ENCODE results near the gene HAGHL. TPM values are rescaled to one million over a fixed set of nuclear protein-coding genes. Genes with fewer than 3 reads are reported as not detected.

The HAGHL gene
- total and polyA plus RNA-seq, 4 donors: 0.25 to 1.1 (median 0.49) TPM

- Histone ChIP-seq H3K9me3 (ENCODE audit: control insufficient read depth in 4 of 4, low read length in 3 of 4) (no peaks in the 10 kb centered on the region), H3K27ac (ENCODE audit: low read depth in 1 of 2, low read length in 2 of 2) (no peak overlapping the region), H3K27me3 (ENCODE audit: control insufficient read depth in 4 of 4, insufficient read depth in 4 of 4, low read length in 3 of 4) (no peaks in the 10 kb centered on the region), H3K9ac (ENCODE audit: low read depth in 1 of 2, low read length in 2 of 2) (peak overlapping the region; percentile 74 to 88), H3K4me3 (ENCODE audit: low read depth in 1 of 3, low read length in 3 of 3) (peak overlapping the region; percentile 83 to 99 (median 93)), H3K4me1 (ENCODE audit: control insufficient read depth in 4 of 4, insufficient read depth in 4 of 4, low read length in 3 of 4) (peaks cover 12 to 17% (median 15%) of the 10 kb centered on the region in 4 donors), H3K36me3 (ENCODE audit: control insufficient read depth in 4 of 4, insufficient read depth in 3 of 4, low read depth in 1 of 4, low read length in 3 of 4) (peaks cover 3 to 27% (median 14%) of the 10 kb centered on the region in 4 donors)
- TF ChIP-seq SP1 (IDR thresholded peaks at IDR 0.05): no peak
- TF ChIP-seq HNF4A (conservative IDR thresholded peaks at IDR 0.05): peak; percentile 8 to 19
- peak; percentile 55 for DNase-seq (ENCODE audit: low spot score)
- 37% methylated on average over 38 of the region's 38 CpGs for WGBS
These were observed 12.9 kb downstream of the HAGHL start for GRCh38 chr16:739560-740458.

DNA sequence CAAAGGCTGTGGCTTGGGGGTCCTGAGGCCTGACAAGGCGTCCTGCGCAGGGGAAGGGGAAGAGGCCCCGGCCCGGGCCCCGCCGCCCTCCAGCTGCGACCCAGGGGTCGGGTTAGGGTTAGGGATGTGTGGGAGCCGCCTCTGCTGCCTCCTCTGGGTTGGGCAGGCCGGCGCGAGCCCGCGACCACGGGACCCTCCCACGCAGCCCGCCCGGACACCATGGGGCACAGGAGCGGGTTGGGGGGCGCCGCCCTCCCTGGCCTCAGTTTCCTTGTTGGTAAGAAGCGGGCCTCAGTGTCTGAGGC, 13.5 kb downstream of the HAGHL start:
- TF ChIP-seq ZBTB33 (IDR thresholded peaks at IDR 0.05): no peak
- no peak for TF ChIP-seq MAX (IDR thresholded peaks at IDR 0.05)
- no peak for TF ChIP-seq EGR1 (IDR thresholded peaks at IDR 0.05; ENCODE audit: low read depth in 2 of 2)
- no peak for TF ChIP-seq SP1 (IDR thresholded peaks at IDR 0.05)
- TF ChIP-seq, protein P1, sequence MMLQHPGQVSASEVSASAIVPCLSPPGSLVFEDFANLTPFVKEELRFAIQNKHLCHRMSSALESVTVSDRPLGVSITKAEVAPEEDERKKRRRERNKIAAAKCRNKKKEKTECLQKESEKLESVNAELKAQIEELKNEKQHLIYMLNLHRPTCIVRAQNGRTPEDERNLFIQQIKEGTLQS (IDR thresholded peaks at IDR 0.05): no peak
- TF ChIP-seq RXRA (IDR thresholded peaks at IDR 0.05): no peak
- TF ChIP-seq FOXA2 (IDR thresholded peaks at IDR 0.05): no peak
- no peak for TF ChIP-seq RAD21 (IDR thresholded peaks at IDR 0.05)
- TF ChIP-seq GABPA (IDR thresholded peaks at IDR 0.05 in 1 of 2, conservative IDR thresholded peaks at IDR 0.05 in 1 of 2): no peak
- TF ChIP-seq JUND (IDR thresholded peaks at IDR 0.05): no peak
- H3K27ac ChIP-seq (ENCODE audit: low read depth in 1 of 2, low read length in 2 of 2): peak overlapping the region; percentile 50 to 56
- H3K9me3 ChIP-seq (ENCODE audit: control insufficient read depth in 4 of 4, low read length in 3 of 4): no peaks in the 10 kb centered on the region
- peak overlapping the region; percentile 83 to 99 (median 93) for H3K4me3 ChIP-seq (ENCODE audit: low read depth in 1 of 3, low read length in 3 of 3)
- H3K9ac ChIP-seq (ENCODE audit: low read depth in 1 of 2, low read length in 2 of 2): peak overlapping the region; percentile 74 to 88
- H3K4me1 ChIP-seq (ENCODE audit: control insufficient read depth in 4 of 4, insufficient read depth in 4 of 4, low read length in 3 of 4): peaks cover 12 to 17% (median 15%) of the 10 kb centered on the region in 4 donors
- under 1% methylated on average over 22 of the region's 22 CpGs for WGBS
- no peaks in the 10 kb centered on the region for H3K27me3 ChIP-seq (ENCODE audit: control insufficient read depth in 4 of 4, insufficient read depth in 4 of 4, low read length in 3 of 4)
- H3K36me3 ChIP-seq (ENCODE audit: control insufficient read depth in 4 of 4, insufficient read depth in 3 of 4, low read depth in 1 of 4, low read length in 3 of 4): peaks cover 3 to 21% (median 12%) of the 10 kb centered on the region in 4 donors
- no peak for DNase-seq (ENCODE audit: low spot score)

DNA sequence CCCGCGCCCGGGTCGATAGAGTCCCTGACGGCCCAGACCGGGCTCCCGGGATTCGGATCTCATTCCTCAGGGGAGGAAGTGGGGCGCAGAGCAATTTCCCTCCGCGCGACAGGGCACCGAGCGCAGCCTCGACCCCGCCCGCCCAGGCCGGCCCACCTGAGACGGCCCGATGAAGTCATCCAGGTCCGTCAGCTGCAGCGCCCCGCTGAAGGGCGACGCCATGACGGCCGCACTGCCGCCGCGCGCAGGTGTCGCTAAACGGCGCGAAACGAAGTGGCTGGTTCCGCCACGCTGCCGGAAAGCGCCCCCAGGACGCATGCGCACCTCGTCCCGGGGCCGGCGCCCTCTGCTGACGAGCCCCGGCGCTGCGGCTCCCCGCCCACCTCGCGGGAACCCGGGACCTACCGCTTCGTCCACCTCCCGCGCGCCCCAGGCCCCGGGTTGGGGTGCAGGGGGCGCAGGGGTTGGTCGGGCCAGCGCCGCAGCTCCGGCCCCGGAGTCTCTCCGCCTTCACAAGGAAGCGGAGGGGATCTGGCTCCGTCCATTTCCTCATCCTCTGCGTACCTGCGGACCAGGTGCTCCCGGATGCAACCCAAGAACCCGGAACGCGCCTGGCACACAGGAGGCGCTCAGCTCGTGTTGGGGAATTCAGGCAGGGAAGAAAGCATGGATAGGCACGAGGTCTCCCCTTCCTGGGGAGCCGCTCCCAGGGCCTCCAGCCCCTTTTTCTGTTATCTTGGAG, 14.0 kb downstream of the HAGHL start, which contains the start of gene CIAO3:
TSS of gene CIAO3 (minus strand) at position 234 of the 742 bp plus-strand sequence. CDS start at position 222, 12 bp downstream.
- peaks cover 1 to 16% (median 9%) of the 10 kb centered on the region in 4 donors for H3K36me3 ChIP-seq (ENCODE audit: control insufficient read depth in 4 of 4, insufficient read depth in 3 of 4, low read depth in 1 of 4, low read length in 3 of 4)
- no peak for TF ChIP-seq FOXA2 (IDR thresholded peaks at IDR 0.05)
- peak in 1 of 2 donors; percentile 55 for TF ChIP-seq RAD21 (IDR thresholded peaks at IDR 0.05)
- peak in 1 of 2 donors; percentile 68 for TF ChIP-seq GABPA (IDR thresholded peaks at IDR 0.05 in 1 of 2, conservative IDR thresholded peaks at IDR 0.05 in 1 of 2)
- TF ChIP-seq CTCF (IDR thresholded peaks at IDR 0.05; ENCODE audit: low read depth, low read length, missing input control): peak; percentile 87
- peak; percentile 97 for TF ChIP-seq YY1 (IDR thresholded peaks at IDR 0.05)
- peak; percentile 94 for DNase-seq (ENCODE audit: low spot score)
- peak within 1 kb of the TSS; percentile 50 to 56 for H3K27ac ChIP-seq (ENCODE audit: low read depth in 1 of 2, low read length in 2 of 2)
- no peaks in the 10 kb centered on the region for H3K27me3 ChIP-seq (ENCODE audit: control insufficient read depth in 4 of 4, insufficient read depth in 4 of 4, low read length in 3 of 4)
- H3K9me3 ChIP-seq (ENCODE audit: control insufficient read depth in 4 of 4, low read length in 3 of 4): no peaks in the 10 kb centered on the region
- peak within 1 kb of the TSS; percentile 83 to 99 (median 93) for H3K4me3 ChIP-seq (ENCODE audit: low read depth in 1 of 3, low read length in 3 of 3)
- H3K9ac ChIP-seq (ENCODE audit: low read depth in 1 of 2, low read length in 2 of 2): peak within 1 kb of the TSS; percentile 74 to 88
- H3K4me1 ChIP-seq (ENCODE audit: control insufficient read depth in 4 of 4, insufficient read depth in 4 of 4, low read length in 3 of 4): peaks cover 12 to 17% (median 15%) of the 10 kb centered on the region in 4 donors
- WGBS: under 1% methylated on average over 79 of the region's 79 CpGs

Measured in liver (tissue), 9 donors.